ENCODE data around the gene NSD2.
"Not testable (repeated sequence)": the region's sequence is repeated elsewhere in the genome, so short reads cannot be mapped to it uniquely, and the experiment has no call there.

Gene NSD2

DNA sequence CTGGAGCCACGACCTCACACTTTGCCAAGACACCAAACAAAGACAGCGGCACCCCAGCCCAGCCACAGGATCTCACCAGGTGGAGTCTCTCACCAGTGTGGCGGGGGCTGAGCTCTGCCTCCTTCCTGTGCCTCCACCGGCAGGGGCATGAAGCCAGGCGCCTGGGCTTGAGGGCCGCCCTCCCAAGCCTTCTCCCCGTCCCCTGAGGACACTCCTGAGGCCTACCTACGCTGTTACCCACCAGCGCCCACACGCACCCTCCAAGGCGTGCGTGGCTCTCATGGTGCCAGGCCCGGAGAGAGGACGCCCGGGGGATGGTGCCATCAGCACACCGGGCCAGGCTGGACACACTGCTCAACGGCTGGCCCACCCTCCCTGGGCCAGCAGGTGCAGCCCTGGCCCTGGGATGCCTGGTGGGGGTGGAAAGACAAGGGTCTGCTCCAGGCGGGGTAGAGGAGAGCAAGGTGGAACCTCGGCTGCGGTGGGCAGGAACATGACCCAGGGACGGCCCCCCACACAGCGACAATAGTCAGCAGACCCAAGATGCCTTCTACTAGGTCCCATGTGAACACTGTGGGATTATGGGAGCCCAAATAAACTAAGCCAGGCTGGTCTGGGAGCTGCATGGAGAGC, 115.5 kb downstream of the NSD2 start:
- DNase-seq = no peak

DNA sequence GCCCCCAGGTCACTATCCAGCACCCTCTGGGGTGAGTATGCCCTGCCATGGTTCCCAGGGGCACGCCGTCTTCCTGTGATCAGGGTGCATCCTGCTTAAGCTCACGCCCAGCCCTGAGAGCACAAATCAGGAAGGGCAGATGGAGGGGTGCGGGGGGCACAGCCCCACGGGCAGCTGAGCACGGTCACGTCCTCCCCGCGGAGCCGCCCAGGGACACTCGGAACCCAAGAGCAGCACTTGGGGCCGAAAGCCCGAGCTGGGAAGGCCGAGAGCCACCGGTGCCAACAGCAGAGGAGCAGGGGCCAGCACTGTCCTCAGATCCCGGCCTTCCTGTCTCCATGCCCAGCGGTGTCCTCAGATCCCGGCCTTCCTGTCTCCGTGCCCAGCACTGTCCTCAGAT, 116.1 kb downstream of the NSD2 start:
- DNase-seq = no peak

DNA sequence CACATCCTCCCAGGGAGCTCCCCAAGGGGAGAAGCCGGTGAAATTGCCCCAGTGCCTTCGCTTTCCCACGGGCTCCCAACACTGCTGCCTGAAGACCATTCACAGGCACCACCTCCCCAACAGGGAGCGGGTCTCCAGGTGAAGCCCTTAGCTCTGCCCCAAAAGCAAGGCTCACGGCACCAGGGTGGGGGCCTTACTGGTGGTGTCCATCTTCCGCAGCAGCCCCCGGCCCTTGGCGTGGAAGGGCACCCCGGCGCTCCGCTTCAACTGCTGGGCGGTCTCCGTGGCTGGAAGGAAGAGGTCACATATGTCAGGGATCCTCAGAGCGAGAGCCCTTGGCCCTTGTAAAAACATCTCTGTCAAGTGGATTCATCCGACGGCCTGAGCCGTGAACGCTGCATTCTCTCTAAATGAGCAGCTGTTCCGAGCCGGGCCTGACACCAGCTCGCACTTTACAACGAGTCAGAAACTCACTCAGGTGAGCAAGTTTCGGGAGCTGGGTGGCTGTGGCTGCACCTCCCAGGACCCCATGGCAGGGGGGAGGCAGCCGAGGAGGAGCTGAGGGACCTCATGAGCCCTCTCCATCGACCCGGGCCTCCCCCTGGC, 116.6 kb downstream of the NSD2 start:
- no peak for DNase-seq

GRCh38 chr4:1988327-1988724, 117.1 kb downstream of the NSD2 start:
- DNase-seq = no peak

DNA sequence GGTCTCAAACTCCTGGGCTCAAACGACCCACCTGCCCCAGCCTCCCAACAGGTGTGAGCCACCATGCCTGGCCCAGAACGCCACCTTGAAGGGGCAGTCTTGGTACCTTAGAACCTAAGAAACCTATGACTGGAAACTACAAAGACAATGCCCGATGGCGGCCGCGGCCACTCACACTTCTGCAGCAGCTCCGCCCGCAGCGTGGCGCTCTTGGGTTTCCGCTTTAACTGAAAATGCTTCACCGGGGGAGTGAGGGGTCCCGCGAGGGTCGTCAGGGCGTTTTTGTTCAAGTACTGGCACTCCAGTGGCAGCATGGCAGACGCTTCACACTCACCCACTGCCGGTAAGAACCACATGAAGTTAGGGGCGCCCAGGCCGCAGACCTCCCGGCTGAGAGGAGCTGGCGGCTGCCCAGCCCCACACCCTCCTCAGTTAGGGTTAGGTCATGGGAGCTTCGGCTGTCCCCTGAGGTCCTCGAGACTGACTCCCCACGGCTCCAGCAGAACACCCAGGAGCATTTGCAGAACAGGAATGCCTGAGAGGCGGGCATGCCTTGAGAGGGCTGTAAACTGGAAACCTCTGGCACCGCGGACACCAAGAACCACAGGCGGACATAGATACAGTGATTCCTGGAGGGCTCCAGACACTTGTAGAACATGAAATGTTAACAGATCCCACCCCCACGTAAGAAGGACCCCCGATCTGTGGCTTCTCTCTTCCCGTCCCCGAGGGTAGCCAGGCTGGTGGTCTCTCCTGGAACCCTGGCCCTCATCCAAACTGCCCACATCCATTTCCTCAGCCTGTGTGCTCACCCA, 118.5 kb downstream of the NSD2 start:
- no peak for DNase-seq

GRCh38 chr4:1990348-1990645, 119.1 kb downstream of the NSD2 start:
- no peak for DNase-seq

GRCh38 chr4:1990676-1991075, 119.5 kb downstream of the NSD2 start:
- DNase-seq = no peak

DNA sequence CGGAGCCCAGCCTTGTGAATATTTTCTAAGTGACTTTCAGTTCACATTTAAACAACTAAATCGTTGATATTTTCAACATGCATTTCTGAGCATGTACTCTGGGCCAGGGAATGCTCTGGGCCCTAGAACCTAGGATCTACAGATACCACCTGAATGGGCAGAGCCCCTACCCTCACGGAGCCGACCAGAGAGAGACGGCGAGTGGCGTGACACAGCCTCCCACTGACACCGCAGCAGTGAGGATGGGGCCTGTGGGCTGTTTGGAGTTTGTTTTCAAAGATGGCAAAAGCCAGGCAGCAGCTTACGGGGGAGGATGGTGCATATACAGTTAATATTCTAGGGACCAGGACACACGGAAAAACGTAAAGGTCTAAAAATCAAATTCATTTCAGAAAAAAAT, 119.9 kb downstream of the NSD2 start:
- no peak for DNase-seq

DNA sequence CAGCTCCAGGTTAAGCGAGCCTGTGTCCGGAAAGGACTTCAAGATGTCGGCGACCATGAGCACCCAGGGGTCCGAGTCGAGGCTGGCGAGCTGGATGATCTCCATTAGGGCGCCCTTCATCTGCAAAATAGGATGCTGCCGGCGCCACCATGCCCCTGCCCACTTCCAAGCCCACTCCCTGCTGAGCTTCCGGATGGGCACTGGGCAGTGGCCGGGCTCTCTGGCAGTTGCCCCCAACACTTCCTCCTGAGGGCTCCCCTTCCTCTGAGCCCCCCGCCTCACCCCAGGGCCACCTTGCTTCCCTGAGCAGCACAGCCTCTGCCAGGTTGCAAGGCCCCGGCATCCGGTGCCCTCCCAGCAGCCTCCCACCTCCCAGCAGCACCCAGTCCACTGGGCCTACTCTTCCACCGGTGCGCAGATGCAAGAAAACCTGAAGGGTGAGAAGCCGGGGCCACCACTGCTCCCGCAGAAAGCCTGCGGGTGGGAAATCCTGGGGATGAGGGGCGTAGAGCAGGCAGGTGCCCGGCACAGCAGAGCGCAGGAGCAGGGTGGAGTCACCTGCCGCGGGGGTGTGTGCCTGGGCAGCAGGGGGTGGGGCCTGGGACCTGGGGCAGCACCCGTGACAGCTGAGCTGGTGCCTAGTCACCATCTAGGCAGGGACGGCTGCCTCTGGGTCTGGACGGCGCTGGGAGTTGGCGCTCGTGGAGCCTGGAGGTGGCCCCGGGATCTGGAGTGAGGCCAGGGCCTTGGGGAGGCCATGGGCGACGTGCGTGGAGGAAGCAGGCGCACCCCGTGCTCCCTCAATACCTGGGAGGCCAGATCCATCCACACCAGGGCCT, 120.6 kb downstream of the NSD2 start:
- DNase-seq = no peak

GRCh38 chr4:1992468-1993168, 121.4 kb downstream of the NSD2 start:
- DNase-seq = no peak

DNA sequence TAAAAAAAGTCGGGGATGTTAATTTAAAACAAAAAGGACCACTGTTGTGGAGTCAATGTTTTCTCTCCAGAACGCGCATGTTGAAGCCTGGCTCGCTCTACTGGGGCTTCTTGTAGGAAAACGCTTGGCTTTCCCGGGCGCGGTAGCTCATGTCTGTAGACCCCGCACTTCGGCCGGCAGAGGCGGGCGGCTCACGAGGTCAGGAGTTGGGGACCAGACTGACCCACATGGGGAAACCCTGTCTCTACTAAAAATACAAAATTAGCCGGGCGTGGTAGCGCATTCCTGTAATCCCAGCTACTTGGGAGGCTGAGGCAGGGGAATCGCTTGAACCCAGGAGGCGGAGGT, 122.0 kb downstream of the NSD2 start:
- no peak for DNase-seq

- DNase-seq = not testable (repeated sequence)
Observed at GRCh38 chr4:1993718-1994516, 122.7 kb downstream of the NSD2 start.

GRCh38 chr4:1994938-1995337, 123.7 kb downstream of the NSD2 start:
- no peak for DNase-seq

DNA sequence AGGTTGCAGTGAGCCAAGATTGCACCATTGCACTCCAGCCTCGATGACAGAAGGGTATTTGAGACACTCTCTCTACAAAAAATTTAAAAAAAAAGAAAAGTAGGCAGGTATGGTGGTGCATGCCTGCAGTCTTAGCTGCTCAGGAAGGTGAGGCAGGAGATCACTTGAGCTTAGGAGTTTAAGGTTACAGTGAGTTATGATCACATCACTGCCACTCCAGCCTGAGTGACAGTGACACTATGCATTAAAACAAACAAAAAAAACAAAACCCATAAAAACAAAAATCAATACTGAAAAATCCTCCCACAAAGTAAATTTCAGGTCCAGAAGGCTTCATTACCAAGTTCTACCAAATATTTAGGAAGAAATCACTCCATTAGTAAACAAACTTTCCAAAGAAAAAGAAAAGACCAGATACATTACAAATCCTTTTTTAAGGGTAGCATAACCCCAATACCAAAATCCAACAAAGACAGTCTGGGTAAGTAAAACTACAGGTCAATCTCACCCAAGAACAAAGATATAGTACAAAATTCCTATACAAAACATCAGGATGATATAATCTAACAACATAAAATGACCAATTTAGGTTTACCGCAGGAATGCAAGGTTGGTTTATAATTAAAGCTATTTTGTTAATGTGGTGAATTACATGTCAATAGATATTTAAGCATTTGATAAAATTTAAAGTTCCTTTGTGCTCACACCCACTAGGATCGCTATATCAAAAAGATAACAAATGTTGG, 125.8 kb downstream of the NSD2 start:
- DNase-seq = no peak

DNA sequence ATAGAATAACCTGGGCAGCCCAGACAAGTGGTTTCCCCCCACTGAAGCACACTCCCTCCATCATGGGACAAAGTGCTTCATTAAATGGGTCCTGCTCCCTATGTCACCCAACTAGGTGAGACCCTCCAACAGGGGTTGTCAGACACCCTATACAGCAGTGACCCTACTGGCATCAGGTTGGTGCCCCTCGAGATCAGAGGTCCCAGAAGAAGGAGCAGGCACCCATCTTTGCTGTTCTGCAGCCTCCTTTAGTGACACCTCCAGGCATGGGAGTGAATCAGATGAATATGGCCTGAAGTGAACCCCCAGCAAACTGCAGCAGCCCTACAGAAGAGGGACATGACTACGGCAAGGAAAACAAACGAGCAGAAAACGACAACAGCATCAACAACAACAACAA, 126.5 kb downstream of the NSD2 start:
- no peak for DNase-seq

GRCh38 chr4:1998296-1998695, 127.1 kb downstream of the NSD2 start:
- DNase-seq = no peak

DNA sequence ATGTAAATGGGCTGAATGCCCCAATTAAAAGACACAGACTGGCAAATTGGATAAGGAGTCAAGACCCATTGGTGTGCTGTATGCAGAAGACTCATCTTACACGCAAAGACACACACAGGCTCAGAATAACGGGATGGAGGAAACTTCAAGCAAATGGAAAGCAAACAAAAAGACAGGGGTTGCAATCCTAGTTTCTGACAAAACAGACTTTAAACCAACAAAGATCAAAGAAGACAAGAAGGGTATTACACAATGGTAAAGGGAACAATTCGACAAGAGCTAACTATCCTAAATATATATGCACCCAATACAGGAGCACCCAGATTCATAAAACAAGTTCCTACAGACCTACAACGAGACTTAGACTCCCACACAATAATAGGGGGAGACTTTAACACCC, 128.1 kb downstream of the NSD2 start:
- DNase-seq = not testable (repeated sequence)

DNA sequence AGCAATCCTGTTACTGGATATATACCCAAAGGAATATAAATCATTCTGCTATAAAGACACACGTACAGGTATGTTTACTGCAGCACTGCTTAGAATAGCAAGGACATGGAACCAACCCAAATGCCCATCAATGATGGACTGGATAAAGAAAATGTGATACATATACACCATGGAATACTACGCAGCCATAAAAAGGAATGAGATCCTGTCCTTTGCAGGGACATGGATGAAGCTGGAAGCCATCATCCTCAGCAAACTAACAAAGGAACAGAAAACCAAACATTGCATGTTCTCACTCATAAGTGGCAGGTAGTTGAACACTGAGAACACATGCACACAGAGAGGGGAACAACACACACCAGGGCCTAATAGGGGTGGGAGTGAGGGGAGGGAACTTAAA, 132.2 kb downstream of the NSD2 start:
- not testable (repeated sequence) for DNase-seq

DNA sequence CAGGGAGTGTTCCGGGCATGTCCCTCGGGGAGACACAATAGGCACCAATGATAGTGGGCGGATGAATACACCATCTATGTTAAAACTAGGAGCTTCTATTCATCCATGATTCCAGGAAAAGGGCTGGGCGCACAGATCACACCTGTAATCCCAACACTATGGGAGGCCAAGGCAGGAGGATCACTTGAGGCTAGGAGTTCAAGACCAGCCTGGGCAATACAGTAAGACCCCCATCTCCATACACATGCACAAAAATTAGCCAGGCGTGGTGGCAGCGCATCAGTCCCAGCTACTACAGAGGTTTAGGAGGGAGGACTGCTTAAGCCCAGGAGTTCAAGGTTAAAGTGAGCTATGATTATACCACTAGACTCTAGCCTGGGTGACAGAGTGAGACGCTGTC, 135.2 kb downstream of the NSD2 start:
- DNase-seq = no peak

DNA sequence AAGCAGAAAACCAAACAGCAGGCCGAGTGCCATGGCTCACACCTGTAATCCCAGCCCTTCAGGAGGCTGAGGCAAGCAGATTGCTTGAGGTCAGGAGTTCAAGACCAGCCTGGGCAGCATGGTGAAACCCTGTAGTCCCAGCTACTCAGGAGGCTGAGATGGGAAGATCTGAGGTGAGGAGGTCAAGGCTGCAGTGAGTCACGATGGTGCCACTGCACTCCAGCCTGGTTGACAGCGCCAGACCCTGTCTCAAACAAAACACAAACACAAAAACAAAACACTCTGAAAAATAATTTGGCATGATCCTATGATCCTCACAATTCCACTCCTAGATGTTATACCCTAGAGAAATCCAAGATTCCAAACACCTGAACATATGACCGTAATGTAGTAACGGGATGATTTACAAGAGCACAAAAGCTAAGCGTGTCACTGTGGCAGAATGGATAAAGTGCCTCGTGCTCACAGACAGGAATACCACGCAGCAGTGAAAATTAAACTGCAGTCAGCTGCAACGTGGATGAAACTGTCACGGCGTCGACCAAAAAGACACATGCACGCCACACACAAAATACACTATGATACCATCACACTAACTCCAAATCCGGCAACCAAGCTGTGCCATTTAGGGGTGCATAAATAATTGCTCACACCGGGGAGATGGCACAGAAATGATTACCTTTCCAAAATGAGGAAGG, 135.9 kb downstream of the NSD2 start:
- DNase-seq = no peak

Measured in NCI-H1105 treated with DMSO at 0.1 percent for 48 hours (cell line).